Vagina (tissue), 2 donors: ENCODE results near the gene NRDE2. TPM values are rescaled to one million over a fixed set of nuclear protein-coding genes. Genes with fewer than 3 reads are reported as not detected.

Source experiments
- DNase-seq, 2 donors: peaks; one replicate each; pipeline ENCODE4 v3.0.0-alpha.2; 2017; ENCODE audit errors: extremely low spot score in 2 of 2
- H3K27ac ChIP-seq: fragments of 200-600 bp; sonication (generic); one replicate; pipeline ENCODE4 v1.5.1; 2019
- H3K27me3 ChIP-seq: fragments of 200-600 bp; sonication (generic); one replicate; pipeline ENCODE4 v1.5.1; 2019
- H3K36me3 ChIP-seq, 2 donors: fragments of 200-600 bp; sonication (generic); one replicate each; pipeline ENCODE4 v1.5.1; 2017 to 2019
- H3K4me1 ChIP-seq: fragments of 200-600 bp; sonication (generic); one replicate; pipeline ENCODE4 v1.5.1; 2019
- H3K4me3 ChIP-seq, 2 donors: fragments of 200-600 bp; sonication (generic); 1 replicate in 1 of 2; 2 replicates in 1 of 2; pipeline ENCODE4 v1.5.1; 2016 to 2019
- H3K9me3 ChIP-seq: fragments of 200-600 bp; sonication (generic); one replicate; pipeline ENCODE4 v1.5.1; 2019
- CTCF ChIP-seq, 3 experiments: fragments of 450-650 bp in 2 of 3; fragments of 200-600 bp in 1 of 3; sonication (generic) in 1 of 3; IDR thresholded peaks; one replicate each; pipeline ENCODE4 v1.5.1; 2017 to 2019; ENCODE audit warnings: antibody characterized with exemption in 3 of 3, mild to moderate bottlenecking in 2 of 3, moderate library complexity in 2 of 3
- POLR2A ChIP-seq, 2 donors: fragments of 450-650 bp; IDR thresholded peaks; one replicate each; pipeline ENCODE4 v1.6.1; 2017; ENCODE audit warnings: antibody characterized with exemption in 2 of 2, mild to moderate bottlenecking in 2 of 2, moderate library complexity in 2 of 2
- POLR2AphosphoS5 ChIP-seq, 2 donors: sonication (generic); formaldehyde crosslinking; IDR thresholded peaks; one replicate each; pipeline ENCODE4 v1.9.0; 2017; ENCODE audit warnings: antibody characterized with exemption in 2 of 2, mild to moderate bottlenecking in 2 of 2, low read depth in 1 of 2; ENCODE audit not compliant: insufficient read depth in 1 of 2
- intact Hi-C: fragments of 100-400 bp; cut with DNase I; formaldehyde crosslinking; loops from one replicate; pipeline ENCODE4 v1.15.1; 2023
- total RNA-seq: library from RNA; depleted of rRNA; stranded (reverse); fragments of >200 nt; gene quantifications from one replicate; pipeline ENCODE4 v1.2.3, GENCODE V29; 2016

NRDE2 gene
- total RNA-seq, 1 donor from 2014 or later = 7.9 TPM

DNA sequence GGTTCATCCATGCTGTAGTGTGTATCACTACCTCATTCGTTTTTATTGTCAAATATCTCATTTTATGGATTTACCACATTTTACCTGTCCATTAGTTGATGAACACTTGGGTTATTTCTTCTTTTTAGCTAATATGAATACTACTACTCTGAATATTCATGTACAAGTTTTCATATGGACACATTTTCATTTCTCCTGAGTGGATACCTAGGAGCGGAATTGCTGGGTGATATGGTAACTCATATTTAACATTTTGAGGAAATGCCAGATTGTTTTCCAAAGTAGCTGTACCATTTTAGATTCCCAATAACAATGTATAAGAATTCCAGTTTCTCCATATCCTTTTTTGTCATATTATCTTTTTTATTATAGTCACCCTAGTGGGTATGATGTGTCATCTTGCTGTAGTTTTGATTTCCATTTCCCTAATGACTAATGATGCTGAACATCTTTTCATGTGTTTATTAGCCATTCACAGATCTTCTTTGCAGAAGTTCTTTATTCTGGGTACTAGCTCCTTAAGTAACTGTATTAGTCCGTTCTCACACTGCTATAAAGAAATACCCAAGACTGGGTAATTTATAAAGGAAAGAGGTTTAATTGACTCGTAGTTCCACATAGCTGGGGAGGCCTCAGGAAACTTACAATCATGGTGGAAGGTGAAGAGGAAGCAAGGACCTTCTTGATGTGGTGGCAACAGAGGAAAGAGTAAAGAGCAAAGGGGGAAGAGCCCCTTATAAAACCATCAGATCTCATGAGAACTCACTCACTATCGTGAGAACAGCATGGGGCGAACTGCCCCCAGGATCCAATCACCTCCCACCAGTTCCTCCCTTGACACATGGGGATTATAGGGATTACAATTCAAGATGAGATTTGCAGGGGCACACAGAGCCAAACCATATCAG lies 11.9 kb downstream of the NRDE2 start:
- no peak overlapping the region for H3K4me3 ChIP-seq
- peaks cover 0 to 24% of the 10 kb centered on the region in 2 donors for H3K36me3 ChIP-seq
- H3K27ac ChIP-seq = no peak overlapping the region
- H3K27me3 ChIP-seq = no peaks in the 10 kb centered on the region
- TF ChIP-seq CTCF (IDR thresholded peaks at IDR 0.05) (no peak), POLR2AphosphoS5 (IDR thresholded peaks at IDR 0.05; ENCODE audit: insufficient read depth in 1 of 2, low read depth in 1 of 2) (no peak), POLR2A (IDR thresholded peaks at IDR 0.05) (no peak)
- intact Hi-C loops = no loop called here
- H3K4me1 ChIP-seq = no peaks in the 10 kb centered on the region
- DNase-seq = no peak
- no peaks in the 10 kb centered on the region for H3K9me3 ChIP-seq

GRCh38 chr14:90319173-90319572 lies 12.6 kb downstream of the NRDE2 start:
- Histone ChIP-seq H3K4me1 (no peaks in the 10 kb centered on the region), H3K4me3 (no peak overlapping the region), H3K36me3 (peaks cover 0 to 29% of the 10 kb centered on the region in 2 donors), H3K27me3 (no peaks in the 10 kb centered on the region), H3K27ac (no peak overlapping the region), H3K9me3 (no peaks in the 10 kb centered on the region)
- DNase-seq = no peak
- no peak for TF ChIP-seq CTCF (IDR thresholded peaks at IDR 0.05)
- TF ChIP-seq POLR2A (IDR thresholded peaks at IDR 0.05) = no peak
- TF ChIP-seq POLR2AphosphoS5 (IDR thresholded peaks at IDR 0.05; ENCODE audit: insufficient read depth in 1 of 2, low read depth in 1 of 2) = no peak
- intact Hi-C loops = no loop called here

GRCh38 chr14:90318016-90318415 lies 13.7 kb downstream of the NRDE2 start:
- no peak overlapping the region for H3K27ac ChIP-seq
- TF ChIP-seq CTCF (IDR thresholded peaks at IDR 0.05) (no peak), POLR2A (IDR thresholded peaks at IDR 0.05) (no peak), POLR2AphosphoS5 (IDR thresholded peaks at IDR 0.05; ENCODE audit: insufficient read depth in 1 of 2, low read depth in 1 of 2) (no peak)
- intact Hi-C loops = no loop called here
- H3K9me3 ChIP-seq = no peaks in the 10 kb centered on the region
- H3K27me3 ChIP-seq = no peaks in the 10 kb centered on the region
- H3K36me3 ChIP-seq = peaks cover 0 to 34% of the 10 kb centered on the region in 2 donors
- H3K4me1 ChIP-seq = no peaks in the 10 kb centered on the region
- H3K4me3 ChIP-seq = no peak overlapping the region
- DNase-seq = no peak

DNA sequence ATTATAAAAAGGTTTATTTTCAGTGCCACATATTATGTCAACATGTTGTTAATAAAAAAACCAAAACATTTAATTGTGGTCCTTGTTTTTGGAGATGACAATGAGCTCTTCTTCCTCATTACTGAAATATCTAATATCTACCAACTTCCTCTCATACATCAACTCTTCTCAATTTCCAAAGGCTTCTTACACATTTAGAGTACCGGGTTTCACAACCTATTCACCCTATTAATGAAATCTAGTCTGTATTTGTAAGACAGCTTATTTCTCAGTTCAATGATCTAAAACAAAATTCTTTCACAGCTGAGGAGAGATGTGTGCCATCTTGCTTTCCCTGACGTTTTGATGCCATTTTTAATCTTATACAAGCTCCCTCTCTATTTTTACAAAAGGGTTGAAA lies 14.5 kb downstream of the NRDE2 start:
- TF ChIP-seq POLR2AphosphoS5 (IDR thresholded peaks at IDR 0.05; ENCODE audit: insufficient read depth in 1 of 2, low read depth in 1 of 2) (no peak), CTCF (IDR thresholded peaks at IDR 0.05) (no peak), POLR2A (IDR thresholded peaks at IDR 0.05) (no peak)
- intact Hi-C loops = no loop called here
- H3K9me3 ChIP-seq = no peaks in the 10 kb centered on the region
- H3K4me1 ChIP-seq = no peaks in the 10 kb centered on the region
- no peak overlapping the region for H3K4me3 ChIP-seq
- H3K36me3 ChIP-seq = peaks cover 0 to 35% of the 10 kb centered on the region in 2 donors
- no peaks in the 10 kb centered on the region for H3K27me3 ChIP-seq
- no peak overlapping the region for H3K27ac ChIP-seq
- DNase-seq = no peak

DNA sequence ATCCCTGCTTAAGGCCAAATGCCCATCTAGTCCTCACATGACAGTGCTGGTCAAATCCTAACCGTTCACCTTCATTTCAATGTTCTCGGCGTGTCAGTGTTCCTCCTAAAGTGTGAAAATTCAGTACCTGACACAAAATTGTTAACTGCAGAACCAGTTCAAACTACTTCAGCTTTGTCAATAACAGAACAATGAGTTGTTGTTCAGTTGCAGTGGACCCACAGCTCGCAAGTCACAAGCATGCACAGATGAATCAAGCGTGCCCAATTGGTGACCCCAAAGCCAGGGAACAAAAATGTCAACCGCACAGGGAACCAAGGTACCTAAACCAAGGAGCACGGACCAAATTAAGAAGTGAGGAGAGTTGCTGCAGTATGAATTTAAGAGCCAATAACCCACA lies 23.2 kb downstream of the NRDE2 start:
- intact Hi-C loops = no loop called here
- DNase-seq = no peak
- H3K36me3 ChIP-seq = peaks cover 0 to 34% of the 10 kb centered on the region in 2 donors
- H3K27me3 ChIP-seq = no peaks in the 10 kb centered on the region
- no peaks in the 10 kb centered on the region for H3K4me1 ChIP-seq
- no peak overlapping the region for H3K27ac ChIP-seq
- H3K9me3 ChIP-seq = no peaks in the 10 kb centered on the region
- H3K4me3 ChIP-seq = no peak overlapping the region
- TF ChIP-seq POLR2AphosphoS5 (IDR thresholded peaks at IDR 0.05; ENCODE audit: insufficient read depth in 1 of 2, low read depth in 1 of 2) = no peak
- TF ChIP-seq CTCF (IDR thresholded peaks at IDR 0.05) = no peak
- no peak for TF ChIP-seq POLR2A (IDR thresholded peaks at IDR 0.05)
